HG03196 (cell line): ENCODE data around the gene FGD3.

ENCODE experiments used
- ATAC-seq: cut with Tn5 transposase; IDR thresholded peaks from one replicate; pipeline ENCODE4 v1.9.1; 2021; ENCODE audit not compliant: unreplicated experiment

FGD3 gene

GRCh38 chr9:93051680-93052089 lies 104.4 kb downstream of the FGD3 start:
- no peak for ATAC-seq

- ATAC-seq: no peak
These were observed 105.6 kb downstream of the FGD3 start for GRCh38 chr9:93052791-93053540.

- ATAC-seq: no peak
These were observed 106.5 kb downstream of the FGD3 start for GRCh38 chr9:93053781-93054331.

- no peak for ATAC-seq
These were observed 107.7 kb downstream of the FGD3 start for GRCh38 chr9:93054758-93055704.

DNA sequence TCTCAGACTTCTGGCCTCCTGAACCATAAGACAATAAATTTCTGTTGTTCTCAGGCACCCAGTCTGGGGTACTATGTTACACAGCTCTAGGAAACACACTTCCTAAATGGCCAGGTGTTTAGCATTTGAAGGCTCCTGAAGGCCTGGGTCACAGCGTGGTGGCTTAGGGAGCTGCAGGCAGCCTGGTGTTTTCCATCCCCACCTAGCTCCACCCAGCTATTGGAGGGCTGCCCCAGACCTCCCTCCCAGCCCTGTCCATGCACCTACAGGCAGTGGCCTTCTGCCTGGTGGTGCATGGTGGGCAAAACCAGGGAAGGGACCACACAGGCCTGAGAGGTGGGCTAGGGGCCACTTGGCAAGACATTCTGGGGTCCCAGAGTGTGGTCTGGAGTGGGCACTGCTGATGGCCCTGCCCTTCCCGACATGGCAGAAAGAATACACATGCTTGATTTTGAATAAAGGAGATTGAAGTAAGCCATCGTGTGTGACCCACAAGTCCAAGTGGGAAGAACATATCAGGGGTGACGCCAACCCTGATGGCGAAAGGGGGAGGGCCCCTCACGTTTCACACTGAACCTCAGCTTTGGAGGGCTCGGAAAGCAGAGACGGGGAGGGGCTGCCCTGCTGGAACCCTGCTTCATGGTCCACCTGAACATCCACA lies 109.8 kb downstream of the FGD3 start:
- ATAC-seq: no peak

DNA sequence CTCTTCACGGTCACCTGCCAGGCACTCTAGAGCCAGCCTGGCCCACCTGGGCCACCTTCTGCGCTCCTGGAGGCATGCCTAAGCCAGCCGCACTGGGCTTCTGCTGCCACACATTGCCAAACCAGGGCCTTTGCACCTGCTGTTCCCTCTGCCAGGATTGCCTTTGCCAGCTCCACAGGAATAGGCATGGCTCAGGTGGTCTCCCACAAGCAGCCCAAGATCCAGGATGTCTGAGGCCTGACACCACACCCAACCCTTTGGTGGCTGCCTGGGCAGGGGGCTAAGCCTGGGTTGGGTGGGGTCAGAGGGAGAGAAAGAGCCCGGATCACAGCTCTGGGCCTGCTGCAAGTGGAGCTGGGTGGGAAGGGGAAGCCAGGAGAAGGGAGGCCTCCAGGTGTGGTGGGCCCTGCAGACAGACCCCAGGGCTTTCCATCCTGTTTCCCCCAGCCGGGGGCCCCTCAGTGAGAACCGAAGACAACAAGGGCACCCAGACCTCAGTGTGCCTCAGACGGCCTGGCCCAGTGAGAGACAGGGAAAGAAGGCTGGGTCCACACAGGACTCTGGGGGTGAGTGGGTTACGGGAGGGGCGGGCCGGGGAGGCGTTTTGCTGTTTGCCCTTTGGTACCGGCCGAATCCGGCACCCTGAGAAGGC lies 110.5 kb downstream of the FGD3 start:
- peak; percentile 2 for ATAC-seq

DNA sequence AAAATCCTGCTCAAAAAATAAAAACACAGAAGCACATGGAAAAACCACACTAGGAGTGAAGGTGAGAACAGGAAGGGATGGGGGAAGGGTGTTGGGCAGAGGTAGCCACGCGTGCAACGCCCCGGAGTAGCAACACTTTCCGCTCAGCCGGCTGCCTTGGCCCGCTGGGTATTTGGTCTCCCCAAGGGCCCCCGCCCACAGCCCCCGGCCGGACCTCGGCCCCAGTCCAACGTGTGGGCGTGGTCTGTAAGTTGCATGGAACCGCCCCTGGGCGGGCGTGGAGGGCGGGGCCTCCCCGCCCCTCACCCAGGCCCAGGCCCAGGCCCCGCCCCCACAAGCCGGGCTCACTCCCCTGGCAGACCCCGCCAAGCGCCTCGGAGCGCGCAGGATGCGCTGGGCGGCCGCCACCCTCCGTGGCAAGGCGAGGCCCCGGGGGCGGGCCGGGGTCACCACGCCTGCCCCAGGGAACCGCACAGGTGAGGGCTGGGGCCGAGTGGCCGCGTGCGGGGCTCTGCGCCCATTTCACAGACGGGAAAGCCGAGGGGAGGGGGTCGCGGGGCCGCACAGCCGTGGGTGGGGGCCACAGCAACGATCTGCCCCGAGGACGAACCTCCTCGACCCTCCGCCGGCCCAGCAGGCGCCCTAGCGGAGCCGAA lies 111.2 kb downstream of the FGD3 start, which contains the start of gene SUSD3:
TSS of gene SUSD3 (plus strand) at position 347 of the 656 bp plus-strand sequence. CDS start at position 389, 42 bp downstream.
- ATAC-seq: peak; percentile 55

DNA sequence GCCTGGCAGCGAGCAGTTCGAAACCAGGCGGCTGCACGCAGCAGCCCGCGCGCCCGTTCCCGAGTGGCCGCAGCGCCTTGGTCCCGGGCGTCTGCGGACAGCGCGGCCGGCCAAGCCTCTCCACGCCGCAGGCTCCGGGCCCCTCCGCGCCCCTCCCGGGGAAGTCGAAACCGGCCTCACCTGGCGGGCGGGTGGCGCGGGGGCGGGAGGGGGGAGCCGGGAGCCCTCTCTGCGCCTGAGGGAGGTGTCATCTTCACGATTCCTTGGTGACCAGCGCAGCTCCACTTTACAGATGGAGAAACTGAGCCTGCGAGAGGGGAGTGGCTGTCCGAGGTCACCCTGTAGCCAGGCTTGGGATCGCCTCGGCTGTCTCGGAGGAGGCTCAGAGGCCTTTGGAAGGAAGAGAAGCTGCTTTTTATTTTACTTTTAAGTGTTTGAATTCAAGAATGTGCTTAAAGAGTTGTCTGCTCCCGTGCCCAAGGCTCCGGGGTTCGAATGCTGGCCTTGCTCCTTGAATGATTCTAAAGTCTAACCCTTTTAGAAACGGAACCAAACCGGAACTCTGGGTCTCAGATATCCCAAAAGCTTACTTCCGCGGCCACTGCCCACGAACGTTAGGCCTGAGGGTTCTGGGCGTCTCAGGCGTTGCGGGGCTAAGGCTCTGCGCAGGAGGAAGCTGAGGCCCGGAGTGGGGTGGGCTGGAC lies 111.8 kb downstream of the FGD3 start:
- ATAC-seq: peak; percentile 8

- no peak for ATAC-seq
These were observed 112.6 kb downstream of the FGD3 start for GRCh38 chr9:93059715-93060578.

DNA sequence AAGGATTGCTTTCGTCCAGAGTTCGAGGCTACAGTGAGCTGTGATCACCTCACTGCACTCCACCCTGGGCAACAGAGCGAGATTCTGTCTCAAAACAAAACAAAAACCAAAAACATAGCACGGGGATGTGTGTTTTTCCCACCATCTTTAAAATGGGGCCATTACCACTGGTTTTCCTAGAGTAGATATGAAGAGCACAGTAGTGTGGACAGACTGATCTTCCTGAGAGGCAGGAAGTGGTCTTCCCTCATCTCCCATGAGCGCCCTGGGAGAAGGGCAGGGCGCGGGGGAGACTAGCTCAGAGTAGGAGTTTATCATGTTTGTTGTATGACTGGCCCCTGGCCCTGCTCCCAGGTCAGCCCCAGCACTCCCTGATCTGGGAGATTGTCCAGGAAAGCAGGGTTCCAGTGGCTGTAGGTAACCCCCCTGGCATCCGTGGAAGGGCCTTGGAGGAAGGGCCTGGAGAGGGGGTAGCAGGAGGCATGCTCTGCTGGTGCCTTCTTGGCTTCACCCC lies 113.5 kb downstream of the FGD3 start:
- ATAC-seq: no peak

DNA sequence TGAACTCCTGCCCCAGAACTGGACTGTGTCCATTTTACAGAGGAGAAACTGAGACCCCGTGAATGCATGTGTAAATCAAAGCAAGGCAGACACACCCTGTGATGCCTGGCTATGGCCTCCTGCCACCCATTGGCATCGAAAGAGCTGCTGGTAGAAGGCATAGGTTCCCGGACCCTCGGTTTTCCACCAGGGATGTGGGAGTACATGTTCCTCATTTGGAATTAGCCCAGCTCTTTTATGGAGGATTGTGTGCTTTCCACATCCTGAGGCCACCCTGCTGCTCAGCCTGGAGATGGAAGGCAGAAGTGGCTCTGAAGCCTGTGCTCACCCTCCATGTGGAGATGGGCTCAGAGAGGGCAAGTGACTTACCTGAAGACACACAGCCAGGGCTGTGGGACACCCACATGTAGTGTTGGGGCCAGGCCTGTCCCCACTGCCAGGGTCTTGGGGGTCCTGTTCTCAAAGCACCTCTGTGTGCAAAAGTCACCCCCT lies 114.0 kb downstream of the FGD3 start:
- ATAC-seq: no peak

GRCh38 chr9:93061791-93062763 lies 114.8 kb downstream of the FGD3 start:
- peak; percentile 25 for ATAC-seq

DNA sequence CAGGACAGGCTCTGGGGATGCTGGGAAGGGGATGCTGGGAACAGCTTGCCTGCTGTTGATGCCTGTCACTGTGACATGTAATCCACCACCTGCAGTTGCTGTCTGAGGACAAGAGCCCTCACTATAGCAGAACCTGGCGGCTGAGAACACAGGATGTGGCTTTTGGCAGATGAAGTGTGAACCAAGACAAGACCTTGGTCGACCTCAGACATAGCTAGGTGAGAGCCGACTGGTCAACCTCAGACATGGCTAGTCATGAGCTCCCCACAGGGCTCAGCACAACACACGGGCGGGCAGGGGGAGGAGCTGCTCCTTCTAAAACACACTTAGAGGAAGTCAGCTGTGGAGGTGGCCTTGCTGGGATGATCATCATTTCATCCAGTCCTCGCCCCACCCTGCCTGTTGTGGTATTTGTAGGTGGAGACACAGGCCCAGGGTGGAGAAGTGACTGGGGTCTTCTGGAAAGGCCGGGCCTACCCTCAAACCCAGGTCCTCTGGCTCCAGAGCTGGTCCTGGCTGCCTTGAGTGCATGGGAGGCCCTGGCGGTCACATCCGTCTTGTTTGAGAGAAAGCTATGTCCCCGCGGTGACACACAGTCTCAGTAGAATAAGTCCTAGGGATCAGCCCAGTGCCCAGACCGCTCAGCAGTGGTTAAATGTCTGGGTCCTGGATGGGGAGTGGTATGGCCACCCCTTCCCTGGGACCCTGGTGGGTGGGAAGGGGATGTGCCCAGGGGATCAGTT lies 117.2 kb downstream of the FGD3 start:
- peak; percentile 81 for ATAC-seq

GRCh38 chr9:93065135-93065720 lies 117.9 kb downstream of the FGD3 start:
- ATAC-seq: no peak

DNA sequence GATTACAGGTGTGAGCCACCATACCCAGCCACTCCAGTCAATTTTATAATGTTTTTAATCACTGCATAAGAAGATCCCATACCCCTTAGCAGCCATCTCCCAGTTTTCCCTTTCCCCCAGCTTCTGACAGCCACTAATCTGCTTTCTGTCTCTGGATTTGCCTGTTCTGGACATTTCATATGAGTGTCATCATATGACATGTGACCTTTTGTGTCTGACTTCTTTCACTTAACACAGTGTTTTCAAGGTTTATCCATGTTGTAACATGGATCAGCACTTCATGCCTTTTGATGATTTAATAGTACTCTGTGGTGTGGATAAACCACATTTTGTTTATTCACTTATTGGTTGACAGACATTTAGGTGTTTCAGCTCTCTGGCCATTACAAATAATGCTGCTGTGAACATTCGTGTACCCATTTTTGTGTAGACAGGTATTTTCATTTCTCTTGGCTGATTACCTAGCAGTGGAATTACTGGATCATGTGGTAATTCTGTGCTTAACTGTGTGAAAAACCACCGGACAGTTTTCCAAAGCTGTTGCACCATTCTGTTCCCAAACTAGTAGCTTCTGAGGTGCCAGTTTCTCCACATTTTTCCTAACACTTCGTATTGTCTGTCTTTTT lies 119.8 kb downstream of the FGD3 start:
- no peak for ATAC-seq
